ENCODE data around the gene SH3RF2.
"Not testable (repeated sequence)": the region's sequence is repeated elsewhere in the genome, so short reads cannot be mapped to it uniquely, and the experiment has no call there.

The SH3RF2 gene, protein sequence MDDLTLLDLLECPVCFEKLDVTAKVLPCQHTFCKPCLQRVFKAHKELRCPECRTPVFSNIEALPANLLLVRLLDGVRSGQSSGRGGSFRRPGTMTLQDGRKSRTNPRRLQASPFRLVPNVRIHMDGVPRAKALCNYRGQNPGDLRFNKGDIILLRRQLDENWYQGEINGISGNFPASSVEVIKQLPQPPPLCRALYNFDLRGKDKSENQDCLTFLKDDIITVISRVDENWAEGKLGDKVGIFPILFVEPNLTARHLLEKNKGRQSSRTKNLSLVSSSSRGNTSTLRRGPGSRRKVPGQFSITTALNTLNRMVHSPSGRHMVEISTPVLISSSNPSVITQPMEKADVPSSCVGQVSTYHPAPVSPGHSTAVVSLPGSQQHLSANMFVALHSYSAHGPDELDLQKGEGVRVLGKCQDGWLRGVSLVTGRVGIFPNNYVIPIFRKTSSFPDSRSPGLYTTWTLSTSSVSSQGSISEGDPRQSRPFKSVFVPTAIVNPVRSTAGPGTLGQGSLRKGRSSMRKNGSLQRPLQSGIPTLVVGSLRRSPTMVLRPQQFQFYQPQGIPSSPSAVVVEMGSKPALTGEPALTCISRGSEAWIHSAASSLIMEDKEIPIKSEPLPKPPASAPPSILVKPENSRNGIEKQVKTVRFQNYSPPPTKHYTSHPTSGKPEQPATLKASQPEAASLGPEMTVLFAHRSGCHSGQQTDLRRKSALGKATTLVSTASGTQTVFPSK

GRCh38 chr5:145936401-145937131 lies at the start of gene SH3RF2:
Gene SH3RF2, plus strand, starts transcription at chr5:145936578. Its CDS starts 1,351 bp downstream, at chr5:145937929.
- no peak for DNase-seq

GRCh38 chr5:145887217-145887616 lies 49.2 kb upstream of the SH3RF2 start:
- no peak for DNase-seq

DNA sequence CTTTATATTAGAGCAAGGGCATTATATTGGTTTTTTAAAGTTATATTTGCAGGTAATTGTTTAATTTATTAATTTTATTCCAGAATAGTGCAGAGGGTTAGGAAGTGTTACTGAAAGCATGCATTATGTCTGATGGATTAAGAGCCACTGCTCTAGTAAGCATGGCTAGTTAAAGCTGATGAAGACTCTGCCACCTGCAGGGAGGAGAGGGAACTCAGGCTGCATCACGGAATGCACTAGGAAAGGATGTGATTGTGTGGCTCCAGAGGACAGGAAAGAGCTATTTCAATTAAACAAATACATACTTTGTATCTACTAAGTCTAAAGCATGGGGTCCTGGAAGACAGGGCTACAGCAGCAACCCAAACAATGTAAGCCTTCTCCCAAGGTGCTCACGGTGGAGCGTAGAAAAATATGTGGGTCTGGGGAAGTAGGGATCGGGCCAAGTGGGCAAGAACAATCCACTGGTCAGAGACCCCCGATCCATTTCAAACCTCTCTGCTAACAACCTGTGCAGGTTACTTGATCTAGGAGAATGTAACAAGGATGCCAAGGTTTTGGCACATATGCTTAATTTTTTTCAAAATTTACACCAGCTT lies 48.3 kb upstream of the SH3RF2 start:
- DNase-seq, result peak in 2 of 3 experiments; percentile 4 to 48

DNA sequence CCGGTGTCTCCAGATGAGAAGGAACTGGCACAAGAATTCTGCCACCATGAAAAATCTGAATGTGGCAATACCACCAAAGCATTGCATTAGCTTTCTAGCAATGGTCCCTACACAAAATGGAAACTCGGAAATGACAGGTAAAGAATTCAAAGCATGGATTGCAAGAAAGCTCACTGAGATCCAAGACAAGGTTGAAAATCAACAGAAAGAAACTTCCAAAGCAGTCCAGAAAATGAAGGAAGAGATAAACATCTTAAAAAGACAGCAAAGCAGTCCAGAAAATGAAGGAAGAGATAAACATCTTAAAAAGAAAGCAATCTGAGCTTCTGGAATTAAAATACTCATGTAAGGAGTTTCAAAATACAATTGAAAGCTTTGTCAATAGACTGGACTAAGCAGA lies 46.8 kb upstream of the SH3RF2 start:
- DNase-seq, result no peak

DNA sequence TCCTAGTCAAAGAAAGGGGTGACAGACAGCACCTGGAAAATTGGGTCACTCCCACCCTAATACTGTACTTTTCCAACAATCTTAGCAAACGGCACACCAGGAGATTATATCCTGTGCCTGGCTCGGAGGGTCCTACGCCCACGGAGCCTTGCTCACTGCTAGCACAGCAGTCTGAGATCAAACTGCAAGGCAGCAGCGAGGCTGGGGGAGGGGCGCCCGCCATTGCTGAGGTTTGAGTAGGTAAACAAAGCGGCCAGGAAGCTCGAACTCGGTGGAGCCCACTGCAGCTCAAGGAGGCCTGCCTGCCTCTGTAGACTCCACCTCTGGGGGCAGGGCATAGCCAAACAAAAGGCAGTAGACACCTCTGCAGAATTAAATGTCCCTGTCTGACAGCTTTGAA lies 45.0 kb upstream of the SH3RF2 start:
- not testable (repeated sequence) for DNase-seq

- DNase-seq, result no peak
Observed at GRCh38 chr5:145898171-145898570, 38.2 kb upstream of the SH3RF2 start.

- DNase-seq, result no peak
Observed at GRCh38 chr5:145902421-145902820, 34.0 kb upstream of the SH3RF2 start.

GRCh38 chr5:145903113-145903512 lies 33.3 kb upstream of the SH3RF2 start:
- no peak for DNase-seq

DNA sequence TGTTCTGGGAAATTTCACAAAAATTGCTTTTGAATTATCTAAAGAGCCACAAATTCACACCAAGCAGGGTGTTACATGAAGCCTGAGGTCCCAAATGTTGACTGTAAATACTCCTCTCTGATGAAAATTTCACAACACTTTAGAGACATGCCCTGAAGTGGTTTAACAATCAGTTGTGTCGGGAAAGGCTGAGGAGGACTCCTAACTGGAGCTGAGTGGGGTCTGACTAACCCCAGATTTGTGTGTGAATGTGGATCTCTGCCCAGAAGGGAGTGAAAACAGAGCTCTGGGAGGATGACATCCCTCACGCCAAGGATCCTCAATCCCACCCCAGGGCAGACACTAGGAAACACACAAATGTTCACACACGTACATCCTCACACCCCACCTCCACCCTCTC lies 32.5 kb upstream of the SH3RF2 start:
- no peak for DNase-seq

DNA sequence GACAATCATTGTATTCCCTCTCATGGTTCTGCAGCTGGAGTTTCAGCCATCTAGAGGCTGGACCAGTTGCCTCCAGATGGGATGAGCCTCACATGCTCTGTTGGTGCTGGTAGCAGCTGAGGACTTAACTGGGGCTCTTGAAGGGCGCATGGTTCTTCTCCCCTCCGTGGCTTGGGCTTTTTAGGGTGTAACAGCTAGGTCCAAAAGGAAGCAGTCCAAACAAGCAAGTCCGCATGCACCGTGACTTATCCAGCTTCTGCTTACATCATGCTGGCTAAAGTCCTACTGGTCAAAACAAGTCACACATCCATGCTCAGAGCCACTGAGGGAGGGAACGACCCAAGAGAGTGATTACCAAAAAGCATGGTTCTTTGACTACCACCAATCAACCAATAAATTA lies 31.6 kb upstream of the SH3RF2 start:
- no peak for DNase-seq

DNA sequence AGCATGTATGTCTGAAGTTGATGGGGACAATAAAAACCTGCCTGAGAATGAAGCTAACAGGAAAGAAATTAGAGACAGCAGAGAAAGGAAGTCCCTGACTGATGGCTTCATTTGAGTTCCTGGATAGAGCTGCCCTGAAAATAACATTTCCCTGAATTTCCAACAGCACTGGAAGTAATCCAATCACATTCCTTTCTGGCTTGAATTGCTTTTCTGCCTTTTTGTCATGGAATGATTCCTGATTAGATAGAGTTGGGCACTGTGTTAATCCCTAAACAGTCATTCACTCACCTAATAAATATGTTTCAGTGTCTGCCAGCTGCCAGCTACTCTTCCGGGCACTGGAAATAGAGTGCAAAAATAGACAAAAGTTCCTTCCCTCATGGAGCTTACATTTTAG lies 30.0 kb upstream of the SH3RF2 start:
- no peak for DNase-seq

GRCh38 chr5:145908206-145908960 lies 28.0 kb upstream of the SH3RF2 start:
- DNase-seq, result no peak

GRCh38 chr5:145911164-145911563 lies 25.2 kb upstream of the SH3RF2 start:
- DNase-seq, result no peak

GRCh38 chr5:145912019-145912418 lies 24.4 kb upstream of the SH3RF2 start:
- DNase-seq, result no peak

GRCh38 chr5:145912594-145912993 lies 23.8 kb upstream of the SH3RF2 start:
- no peak for DNase-seq

DNA sequence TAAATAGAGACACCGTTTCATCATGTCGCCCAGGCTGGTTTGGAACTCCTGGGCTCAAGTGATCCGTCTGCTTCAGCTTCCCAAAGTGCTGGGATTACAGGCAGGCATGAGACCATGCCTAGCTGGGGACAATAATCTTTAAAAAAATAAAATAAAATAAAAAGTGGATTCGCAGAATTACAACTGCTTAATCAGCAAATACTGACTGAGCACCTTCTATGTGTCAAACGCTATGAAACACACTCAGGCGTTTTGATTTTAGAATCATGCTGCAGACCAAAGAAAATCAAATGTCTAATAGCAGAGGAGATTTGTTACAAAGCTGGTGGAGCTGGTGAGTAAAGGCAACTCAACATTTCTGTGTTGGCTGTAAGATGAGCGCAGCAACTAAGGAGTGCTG lies 22.7 kb upstream of the SH3RF2 start:
- DNase-seq, result no peak

GRCh38 chr5:145915970-145916638 lies 20.3 kb upstream of the SH3RF2 start:
- no peak for DNase-seq

DNA sequence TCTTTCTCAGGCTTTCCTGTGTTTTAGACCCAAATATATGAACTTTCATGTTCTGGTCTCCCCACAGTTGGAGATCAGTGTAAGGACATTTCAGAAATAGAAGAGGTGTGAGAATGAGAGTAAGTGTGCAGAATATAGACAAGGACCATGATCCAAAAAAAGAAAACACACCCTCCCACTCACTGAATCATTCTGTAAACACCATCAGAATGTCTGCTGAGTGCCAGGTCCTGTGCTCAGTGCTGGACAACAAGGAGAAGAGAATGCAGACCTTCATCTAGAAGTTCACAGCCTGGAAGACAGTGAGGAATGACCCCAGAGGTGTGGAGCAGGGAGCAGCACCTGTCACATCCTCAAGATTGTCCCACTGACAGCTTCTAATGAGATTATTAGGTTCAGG lies 19.1 kb upstream of the SH3RF2 start:
- DNase-seq, result no peak

DNA sequence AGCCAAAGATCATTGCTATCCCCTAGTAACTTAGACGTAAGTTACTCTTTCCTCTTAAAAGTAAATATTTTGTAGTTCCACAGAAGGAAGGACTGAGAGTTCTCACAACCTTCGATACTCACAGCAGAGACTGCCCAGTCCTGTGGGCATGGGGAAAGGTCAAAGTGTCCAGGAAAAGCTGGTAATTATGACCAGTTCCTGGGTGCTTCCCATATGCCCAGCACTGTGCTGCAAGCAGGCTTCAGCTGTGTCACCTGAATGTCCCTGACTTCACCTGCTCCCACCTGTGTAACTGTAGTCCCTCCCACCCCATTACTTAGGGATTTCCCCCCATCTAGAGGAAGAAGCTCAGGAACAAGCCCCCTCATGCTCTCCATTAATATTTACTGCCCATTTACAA lies 18.0 kb upstream of the SH3RF2 start:
- DNase-seq, result no peak

GRCh38 chr5:145919413-145919812 lies 17.0 kb upstream of the SH3RF2 start:
- DNase-seq, result no peak

DNA sequence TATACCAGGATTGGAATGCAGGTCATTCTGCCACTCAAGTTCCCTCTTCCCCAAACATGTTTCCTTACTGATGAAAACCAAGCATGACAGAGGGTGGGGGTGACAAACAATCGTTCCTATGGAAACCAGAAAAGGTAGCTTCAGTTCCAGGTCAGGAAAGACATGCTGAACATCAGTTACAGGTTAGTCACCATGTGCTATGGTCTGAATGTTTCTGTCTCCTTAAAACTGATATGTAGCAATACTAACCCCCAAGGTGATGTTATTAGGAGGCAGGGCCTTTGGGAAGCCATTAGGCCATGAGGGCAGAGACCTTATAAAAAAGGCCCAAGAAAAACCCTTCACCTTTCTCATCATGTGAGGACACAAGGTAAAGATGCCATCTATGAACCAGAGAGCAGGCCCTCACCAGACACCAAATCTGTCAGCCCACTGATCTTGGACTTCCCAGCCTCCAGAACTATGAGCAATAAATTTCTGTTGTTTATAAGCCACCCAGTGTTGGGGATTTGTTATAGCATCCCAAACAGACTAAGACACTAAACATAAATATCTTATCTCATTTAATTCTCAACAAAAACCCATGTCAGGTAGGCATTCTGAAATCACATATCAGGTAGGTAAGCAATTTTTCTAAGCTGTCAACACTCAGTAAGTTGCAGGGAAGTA lies 15.7 kb upstream of the SH3RF2 start:
- DNase-seq, result no peak
